Measurements from ENCODE around the gene PTPRQ. TPM values are rescaled to one million over a fixed set of nuclear protein-coding genes. Genes with fewer than 3 reads are reported as not detected.

PTPRQ gene
- total RNA-seq, 1 experiment from 2014 or later: 0.27 TPM

DNA sequence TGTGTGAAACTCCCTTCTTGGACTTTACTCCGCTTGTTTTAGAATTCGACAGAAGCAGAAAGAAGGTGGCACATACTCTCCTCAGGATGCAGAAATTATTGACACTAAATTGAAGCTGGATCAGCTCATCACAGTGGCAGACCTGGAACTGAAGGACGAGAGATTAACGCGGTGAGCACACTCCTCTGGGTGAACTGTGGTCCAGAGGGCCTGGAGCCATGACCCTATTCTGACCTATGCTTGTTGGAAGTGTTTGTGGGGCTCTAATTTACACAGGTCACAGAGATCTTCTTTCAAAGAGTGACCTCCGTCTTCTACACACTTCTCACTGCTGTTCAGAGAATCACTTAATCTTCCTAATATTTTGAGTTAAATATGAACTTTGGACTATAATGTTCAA lies 190.9 kb downstream of the PTPRQ start:
- DNase-seq (ENCODE audit: low read depth): no peak

DNA sequence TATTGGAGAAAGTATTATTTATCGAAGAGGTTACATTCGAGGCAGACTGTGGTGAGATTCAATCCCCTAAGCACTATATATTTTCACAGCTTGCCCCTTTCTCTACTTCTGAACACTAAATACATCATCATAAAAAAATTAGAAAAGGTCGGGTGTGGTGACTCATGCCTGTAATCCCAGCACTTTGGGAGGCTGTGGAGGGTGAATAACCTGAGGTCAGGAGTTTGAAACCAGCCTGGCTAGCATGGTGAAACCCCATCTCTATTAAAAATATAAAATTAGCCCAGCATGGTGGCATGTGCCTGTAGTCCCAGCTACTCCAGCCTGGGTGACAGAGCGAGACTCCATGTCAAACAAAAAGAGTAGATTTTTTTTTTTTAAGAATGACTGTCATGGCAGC lies 192.8 kb downstream of the PTPRQ start:
- DNase-seq (ENCODE audit: low read depth): peak; percentile 54

DNA sequence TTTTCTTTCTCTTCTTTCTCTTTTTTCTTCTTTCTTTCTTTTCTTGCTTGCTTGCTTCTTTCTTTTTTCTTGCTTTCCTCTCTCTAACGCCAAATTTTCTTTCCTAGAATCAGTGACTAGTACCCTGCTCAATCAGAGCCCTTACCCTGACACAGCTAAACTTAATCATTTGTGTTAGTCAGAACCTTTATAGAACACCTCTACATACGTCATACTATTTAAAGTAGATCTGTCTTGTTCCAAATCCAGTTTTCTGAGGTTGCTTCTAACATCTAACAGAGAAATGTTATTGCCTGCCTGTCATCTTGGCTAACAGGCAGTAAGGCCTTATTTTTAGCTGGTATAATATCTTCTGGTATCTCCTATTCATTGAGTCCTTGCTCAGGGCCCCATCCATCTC lies 197.9 kb downstream of the PTPRQ start:
- no peak for DNase-seq (ENCODE audit: low read depth)

DNA sequence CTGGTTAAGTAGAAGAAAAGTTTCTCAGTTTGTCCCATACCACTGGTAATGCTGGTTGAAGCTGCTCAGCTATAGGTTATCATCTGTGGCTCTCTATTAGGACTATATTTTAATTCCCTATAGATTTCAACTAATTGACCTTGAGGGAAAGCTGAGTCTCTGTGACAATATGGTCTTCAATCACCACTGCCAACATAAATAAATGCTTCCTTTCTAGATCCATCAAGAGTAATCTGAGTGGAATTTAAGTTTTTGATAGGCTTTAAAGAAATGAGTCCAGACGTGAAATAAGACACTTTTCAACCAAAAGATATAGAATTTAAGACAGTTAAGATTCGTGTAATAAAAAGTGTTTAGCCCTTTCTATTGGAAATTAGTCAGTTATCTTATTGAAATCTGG lies 199.9 kb downstream of the PTPRQ start:
- DNase-seq (ENCODE audit: low read depth): no peak

DNA sequence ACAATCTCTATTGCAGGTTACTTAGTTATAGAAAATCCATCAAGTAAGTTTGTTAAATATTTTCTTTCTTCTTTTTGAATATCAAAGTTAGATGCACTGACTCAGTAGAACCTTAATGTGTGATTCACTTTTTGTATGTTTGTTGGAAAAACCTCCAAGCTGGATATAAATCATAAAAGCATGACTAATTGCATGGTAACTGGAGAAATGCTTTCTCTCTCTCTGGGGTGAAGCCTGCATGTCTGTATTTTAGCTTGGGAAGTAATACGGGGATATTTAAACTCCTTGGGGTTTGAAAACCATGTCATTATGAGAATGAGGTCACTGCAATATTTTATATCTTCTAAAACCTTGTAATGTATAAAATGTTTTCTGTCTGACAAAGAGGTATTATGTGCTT lies 204.8 kb downstream of the PTPRQ start:
- DNase-seq (ENCODE audit: low read depth): peak; percentile 74

DNA sequence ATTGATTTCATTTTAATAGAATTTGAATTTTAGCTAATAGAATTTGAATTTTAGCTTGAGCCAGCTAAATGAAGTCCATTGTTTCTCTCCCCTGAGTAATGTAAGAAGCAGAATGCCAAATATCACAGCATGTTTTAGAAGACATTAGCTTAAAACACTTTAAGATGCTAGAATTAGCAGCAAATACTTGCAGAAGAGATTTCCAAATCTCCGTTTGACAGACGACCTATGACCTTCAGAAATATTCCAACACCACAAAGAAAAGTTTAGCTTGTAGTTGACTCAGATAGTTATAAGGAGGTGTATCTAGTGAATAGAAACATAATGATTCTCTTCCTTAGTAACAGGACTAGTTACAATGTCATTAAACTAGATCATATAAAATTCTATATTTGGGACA lies 211.7 kb downstream of the PTPRQ start:
- DNase-seq (ENCODE audit: low read depth): peak; percentile 13

DNA sequence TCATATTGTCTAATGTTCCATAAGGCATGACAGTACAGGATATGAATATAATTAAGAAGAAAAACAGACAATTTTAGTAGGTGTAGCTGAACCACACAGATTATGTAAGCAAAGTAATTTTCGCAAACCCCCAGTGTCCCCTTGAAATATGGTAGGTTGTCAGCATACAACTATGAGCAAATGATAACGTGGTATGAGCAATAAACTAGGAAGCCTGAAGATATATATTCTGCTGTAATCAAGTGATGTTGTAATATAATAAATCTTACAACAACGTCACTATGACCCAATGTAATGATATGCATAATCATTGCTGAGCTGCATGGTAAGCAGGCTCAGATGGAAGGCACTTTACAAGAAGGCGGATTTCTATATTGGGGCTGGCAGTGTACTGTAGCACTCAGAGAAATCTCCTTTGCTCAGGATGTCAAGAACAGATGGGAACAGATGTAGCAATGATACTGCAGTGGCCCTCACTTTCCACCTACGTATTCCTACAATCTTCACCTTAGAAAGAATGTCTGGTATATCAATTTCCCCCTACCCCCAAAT lies 215.6 kb downstream of the PTPRQ start:
- DNase-seq (ENCODE audit: low read depth): no peak

DNA sequence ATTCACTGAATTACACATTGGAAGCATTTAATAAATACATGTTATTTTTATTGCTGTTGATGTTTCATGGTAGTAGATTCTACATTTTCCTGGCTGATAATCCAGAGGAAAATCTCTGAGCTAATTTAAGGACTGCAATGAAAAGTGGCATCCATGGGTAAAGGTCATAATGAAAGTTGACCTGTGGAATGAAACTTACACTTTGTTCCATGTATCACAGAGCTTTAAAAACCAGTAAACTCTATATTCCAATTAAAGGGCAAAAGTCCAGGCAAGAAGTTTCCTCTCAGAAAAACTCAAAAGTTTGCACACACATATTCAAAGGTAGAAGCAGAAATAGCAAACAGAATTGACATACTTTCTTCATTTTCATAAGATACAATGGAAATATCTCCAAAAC lies 218.6 kb downstream of the PTPRQ start:
- no peak for DNase-seq (ENCODE audit: low read depth)

DNA sequence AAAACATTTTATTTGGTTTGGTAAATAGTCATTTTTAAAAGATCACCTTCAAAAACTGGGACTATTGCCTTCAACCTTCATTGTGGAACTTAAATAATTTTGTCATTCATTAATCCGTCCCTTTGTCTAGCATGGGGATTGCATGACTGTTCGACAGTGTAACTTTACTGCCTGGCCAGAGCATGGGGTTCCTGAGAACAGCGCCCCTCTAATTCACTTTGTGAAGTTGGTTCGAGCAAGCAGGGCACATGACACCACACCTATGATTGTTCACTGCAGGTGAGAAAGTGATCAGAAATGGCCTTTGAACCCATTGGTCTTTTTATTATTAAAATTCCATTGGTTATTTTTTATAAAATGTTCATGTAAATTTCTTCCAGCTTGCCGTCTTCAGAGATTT lies 226.2 kb downstream of the PTPRQ start:
- DNase-seq (ENCODE audit: low read depth): no peak

DNA sequence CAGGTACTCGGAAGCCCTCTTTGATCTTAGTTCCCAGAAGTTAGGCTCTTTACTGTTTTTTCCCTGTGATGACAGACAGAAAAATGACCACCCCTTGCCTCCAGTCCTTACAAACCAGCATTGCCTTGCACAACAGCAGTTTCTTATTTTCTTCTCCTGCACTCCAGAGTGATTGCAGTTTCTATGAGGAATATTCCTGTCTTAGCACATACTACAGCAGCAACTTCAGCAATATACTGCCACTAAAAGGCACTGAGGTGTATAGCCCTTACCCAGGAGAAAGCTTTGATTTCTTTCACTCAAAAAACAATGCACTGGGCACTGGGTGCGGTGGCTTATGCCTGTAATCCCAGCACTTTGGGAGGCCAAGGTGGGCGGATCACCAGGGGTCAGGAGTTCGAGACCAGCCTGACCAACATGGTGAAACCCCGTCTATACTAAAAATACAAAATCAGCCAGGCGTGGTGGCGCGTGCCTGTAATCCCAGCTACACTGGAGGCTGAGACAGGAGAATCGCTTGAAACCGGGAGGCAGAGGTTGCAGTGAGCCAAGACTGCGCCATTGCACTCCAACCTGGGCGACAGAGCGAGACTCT lies 232.1 kb downstream of the PTPRQ start:
- peak; percentile 8 for DNase-seq (ENCODE audit: low read depth)

DNA sequence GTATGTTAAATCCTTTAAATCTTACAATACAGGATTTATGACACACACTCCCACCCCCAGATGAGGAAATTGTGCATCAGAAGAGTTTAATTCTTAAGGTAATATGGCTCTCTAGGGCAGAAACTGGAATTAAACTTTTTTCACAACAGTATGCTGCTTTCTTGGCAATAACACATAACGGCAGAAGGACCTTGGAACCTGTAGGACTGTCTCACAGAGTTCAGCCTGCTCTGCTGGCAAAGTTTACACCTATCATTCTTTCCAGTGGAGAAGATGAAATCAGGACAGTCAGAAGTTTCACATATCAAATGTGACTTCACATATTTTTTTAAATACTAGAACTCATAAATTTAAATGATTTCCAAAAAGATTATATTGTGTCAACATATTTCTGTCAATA lies 232.8 kb downstream of the PTPRQ start:
- DNase-seq (ENCODE audit: low read depth): no peak

DNA sequence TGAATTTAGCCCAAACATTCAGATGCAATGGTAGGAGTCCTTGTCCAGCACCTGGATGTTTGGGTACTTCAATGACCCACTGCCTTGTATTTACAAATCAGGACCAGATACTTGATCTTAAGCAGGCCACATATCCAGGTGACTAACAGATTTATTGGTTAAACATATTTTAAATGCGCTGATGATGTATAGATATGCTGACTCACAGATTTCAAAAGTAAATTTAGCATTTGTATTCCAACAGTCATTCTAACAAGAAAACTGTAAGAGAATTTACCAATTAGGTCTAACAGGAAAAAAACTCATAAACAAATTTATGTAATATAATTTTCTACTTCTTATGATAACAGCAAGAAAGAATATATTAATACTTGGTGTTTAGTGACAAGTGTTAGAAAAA lies 234.0 kb downstream of the PTPRQ start:
- no peak for DNase-seq (ENCODE audit: low read depth)

DNA sequence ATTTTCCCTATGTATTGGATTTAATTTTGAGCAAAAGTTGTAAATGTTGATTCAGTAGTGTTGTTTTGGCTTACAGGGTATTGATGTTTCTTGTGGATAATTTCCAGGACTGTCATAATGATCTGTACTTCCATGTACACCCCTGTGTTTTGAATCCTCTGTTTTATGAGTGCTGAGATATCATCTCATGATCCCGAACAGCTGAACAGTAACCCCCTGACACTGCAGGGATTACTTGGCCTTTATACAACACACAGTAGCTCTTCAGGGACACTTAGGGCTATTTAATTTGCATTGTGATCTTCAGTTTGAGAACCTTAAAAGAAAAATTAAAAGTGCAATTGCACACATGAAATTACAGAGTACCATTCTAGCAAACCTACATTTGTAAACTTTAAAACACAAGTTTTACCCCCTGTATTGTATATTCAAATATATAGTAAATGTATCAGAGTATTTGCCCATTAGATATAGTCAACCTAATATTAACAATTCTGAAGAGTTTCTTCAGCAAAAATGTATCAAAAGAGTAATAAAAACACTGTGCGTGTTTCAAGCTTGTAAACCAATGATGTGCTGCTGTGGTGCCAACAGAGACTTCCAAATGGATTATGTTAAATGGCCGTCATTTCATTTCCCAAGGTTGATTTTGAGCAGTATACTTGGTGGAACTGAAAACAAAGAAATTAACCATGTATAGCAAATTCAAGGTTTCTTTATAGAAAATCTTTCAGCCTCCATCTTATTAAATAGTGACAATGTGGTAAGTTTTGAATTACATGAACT lies 235.5 kb downstream of the PTPRQ start:
- no peak for DNase-seq (ENCODE audit: low read depth)

DNA sequence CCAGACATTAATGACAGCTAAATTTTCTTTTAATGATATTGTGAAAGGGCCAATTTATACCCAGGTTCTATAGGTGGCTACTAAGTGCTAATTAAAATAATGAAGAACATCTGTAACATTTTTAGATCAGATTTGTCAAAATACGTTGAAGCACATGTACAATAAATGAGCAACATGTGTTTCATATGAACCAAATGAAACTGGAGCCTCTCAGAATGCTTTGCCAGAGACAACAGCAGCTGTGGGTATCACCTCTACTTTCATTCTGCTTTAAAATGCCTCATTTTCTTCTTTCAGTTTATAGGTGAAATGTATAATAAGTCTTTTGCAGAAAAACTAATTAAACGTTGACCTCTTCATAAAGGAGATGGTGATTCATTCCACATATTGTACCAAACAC lies 237.3 kb downstream of the PTPRQ start:
- DNase-seq (ENCODE audit: low read depth): no peak

DNA sequence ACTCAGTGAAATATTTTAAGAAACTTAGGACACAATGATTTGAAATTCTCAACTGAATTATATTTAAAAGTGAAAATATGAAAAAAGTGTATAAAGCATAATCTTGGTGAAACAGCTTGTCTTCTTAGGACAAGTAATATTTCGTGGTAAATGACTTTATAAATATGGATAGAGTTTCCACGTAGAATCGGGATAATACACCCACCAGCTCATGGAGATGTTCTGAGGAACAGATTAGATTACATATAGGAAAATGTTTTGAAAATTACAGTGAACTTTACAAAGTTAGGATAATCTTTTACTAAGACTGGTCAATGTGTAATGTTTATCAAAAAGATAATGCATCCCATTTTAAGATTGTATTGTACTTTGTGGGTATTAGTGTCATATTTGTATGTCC lies 237.8 kb downstream of the PTPRQ start:
- DNase-seq (ENCODE audit: low read depth): no peak

DNA sequence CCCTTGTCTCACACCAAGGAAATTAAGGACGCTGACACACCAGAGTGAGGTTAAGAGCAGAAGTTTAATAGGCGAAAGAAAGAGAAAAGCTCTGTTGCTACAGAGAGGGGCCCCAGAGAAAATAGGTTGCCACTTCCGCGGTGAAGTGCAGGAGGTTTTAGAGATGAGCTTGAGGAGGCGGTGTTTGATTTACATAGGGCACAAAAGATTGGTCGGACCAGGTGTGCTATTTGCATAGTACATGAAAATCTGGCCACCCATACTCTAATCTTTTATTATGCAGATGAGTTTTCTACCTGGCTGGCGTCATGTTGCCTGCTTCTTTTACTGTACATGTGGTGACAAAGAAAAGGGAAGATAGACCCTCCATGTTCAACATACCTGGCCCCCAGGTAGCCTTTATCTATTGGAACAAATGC lies 240.1 kb downstream of the PTPRQ start:
- DNase-seq (ENCODE audit: low read depth): no peak

DNA sequence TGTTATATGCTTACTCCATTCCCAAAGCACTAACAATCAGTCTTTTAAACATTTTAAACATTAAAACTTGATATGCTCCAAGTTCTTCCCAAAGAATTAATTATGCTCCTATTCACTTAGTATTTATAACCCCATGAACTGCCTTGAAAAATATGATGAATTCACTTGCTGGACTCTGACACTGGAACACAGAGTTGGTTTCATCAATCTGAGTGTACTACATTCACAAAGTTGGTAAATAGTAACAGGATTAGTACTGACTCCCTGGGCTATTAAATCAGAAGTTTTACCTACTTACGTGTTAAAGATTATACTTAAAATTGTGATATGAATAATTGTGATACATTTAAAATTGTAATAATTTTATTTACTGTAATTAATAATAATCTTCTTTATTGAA lies 246.1 kb downstream of the PTPRQ start:
- no peak for DNase-seq (ENCODE audit: low read depth)

DNA sequence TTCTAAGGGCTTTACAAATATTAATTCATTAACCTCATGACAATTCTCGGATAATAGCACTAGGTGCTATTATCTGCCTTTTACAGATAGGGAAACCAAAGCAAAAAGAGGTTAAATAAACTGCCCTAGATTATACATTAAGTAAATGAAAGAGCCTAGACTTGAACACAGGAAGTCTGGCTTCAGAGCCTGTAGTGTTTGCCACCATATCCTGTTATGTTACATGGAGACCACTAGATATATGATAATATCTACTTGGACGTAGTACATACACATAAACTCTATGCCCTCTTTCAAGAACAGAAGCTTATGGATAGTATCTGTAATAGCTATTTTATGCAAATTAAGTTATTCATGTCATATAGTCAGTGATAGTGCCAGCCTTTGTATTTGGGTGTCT lies 246.5 kb downstream of the PTPRQ start:
- no peak for DNase-seq (ENCODE audit: low read depth)

DNA sequence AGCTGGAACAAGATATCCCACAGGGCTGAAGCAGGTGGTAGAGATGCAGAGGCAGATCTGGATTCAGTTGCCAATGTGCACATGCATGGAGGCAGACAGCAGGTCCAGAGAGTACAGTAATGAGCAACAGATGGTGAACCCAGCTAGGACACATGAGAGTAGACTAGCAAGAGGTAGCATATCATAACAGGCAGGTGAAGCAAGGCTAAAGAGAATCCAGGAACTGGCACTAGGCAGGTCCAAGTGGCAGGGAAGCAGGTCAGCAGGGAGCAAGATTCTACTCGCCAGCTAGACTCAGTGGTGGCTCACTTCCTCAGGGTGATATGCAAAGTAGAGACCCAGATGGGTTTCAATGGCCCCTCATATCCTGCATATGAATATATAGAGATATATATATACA lies 248.1 kb downstream of the PTPRQ start:
- no peak for DNase-seq (ENCODE audit: low read depth)

DNA sequence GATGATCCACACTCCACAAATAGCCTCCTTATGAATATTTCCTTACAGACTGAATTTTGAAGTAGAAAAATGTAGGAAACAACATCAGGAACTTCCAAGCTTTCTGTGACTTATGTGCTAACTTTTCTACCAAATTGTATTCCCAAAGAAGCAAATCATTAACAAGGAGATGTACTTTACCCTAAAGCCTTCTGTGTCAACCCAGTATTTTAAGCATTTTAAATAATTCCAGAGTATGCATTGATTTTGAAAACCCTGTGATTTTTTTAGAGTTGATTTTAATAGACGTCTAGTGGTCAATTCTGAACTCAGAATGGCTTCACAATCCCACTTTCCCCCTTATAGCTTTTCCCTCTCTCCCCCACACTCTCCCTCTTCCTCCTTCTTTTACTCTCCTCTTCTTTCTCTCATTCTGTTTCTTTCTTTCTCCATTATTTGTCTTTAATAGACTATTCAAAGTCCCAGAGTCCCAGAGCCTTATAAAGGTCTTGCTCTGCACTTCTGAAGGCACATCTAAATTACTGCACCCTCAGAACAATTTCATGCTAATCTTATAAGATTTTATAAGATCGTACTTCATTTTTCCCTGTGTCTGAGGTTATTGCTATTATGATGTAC lies 253.3 kb downstream of the PTPRQ start:
- DNase-seq (ENCODE audit: low read depth): no peak

DNA sequence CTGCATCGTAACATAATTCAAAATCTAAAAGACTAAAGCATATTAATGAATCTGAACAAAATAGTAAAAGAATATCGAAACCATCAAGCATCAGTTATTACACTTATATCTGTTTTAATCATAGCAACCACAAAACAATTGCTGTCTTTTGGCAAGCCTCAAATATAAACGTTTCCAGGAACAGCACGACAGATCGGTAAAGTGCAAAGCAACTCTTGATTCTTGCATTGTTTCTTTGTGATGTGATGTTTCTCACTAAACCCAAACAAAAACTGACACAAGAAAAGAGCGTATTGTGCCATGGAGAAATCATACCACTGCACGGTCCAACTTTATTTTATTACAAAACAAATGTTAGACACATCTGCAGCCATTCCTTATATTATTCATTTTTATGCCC lies 254.2 kb downstream of the PTPRQ start:
- DNase-seq (ENCODE audit: low read depth): no peak

DNA sequence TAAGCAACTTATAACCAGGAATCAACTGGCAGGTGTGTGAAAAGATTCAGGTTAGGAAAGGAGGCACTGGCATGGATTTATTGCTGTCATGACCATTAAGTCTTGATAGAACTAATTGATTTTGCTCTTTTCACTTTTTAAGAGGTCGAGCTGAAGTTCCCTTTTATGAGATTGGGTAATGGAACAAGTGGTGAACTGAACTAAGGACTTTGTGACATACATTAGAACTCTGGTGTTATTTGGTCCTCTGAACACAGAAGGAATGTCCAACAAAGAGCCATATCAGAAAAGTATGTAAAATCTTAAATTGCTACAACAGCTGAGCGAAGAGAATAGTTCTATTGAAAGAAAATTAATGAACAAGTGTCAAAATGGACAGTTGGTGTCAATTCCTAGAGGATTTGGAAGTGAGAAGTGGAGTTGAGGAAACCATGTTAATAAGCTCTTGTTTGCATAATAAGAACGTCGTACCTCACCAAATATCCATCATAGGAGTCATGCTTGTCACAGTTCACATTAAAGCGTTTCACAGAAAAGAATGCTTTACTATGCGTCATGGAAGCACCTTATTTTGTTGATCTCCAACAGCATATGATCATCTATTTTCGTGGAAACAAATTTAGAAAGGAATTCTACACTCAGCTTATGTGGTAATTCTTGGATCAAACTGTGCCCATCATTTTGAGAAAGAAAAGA lies 255.0 kb downstream of the PTPRQ start:
- DNase-seq (ENCODE audit: low read depth): peak; percentile 3
